HEK293 (cell line): Measurements from ENCODE around the gene WDR74.

Source experiments
- BCL11B ChIP-seq: fragments of 450-650 bp; formaldehyde crosslinking; IDR thresholded peaks from 2 replicates; pipeline ENCODE4 v1.5.1; 2016; ENCODE audit warnings: low read depth, missing biosample characterization, missing genetic modification characterization
- KLF1 ChIP-seq: fragments of 450-650 bp; formaldehyde crosslinking; IDR thresholded peaks from 2 replicates; pipeline ENCODE4 v1.5.1; 2016; ENCODE audit warnings: missing biosample characterization, missing genetic modification characterization
- KLF16 ChIP-seq: fragments of 450-650 bp; formaldehyde crosslinking; IDR thresholded peaks from 2 replicates; pipeline ENCODE4 v1.5.1; 2017; ENCODE audit warnings: missing biosample characterization, missing genetic modification characterization
- KLF7 ChIP-seq: fragments of 450-650 bp; formaldehyde crosslinking; IDR thresholded peaks from 2 replicates; pipeline ENCODE4 v1.5.1; 2016; ENCODE audit warnings: missing biosample characterization, missing genetic modification characterization, borderline replicate concordance
- PATZ1 ChIP-seq: fragments of 450-650 bp; formaldehyde crosslinking; IDR thresholded peaks from 2 replicates; pipeline ENCODE4 v1.5.1; 2016; ENCODE audit warnings: missing biosample characterization, missing genetic modification characterization
- PBX3 ChIP-seq: sonication (generic); formaldehyde crosslinking; IDR thresholded peaks from 2 replicates; pipeline ENCODE4 v1.8.1; 2022; ENCODE audit warnings: mild to moderate bottlenecking, moderate library complexity, missing genetic modification reagents
- REST ChIP-seq: fragments of 450-650 bp; formaldehyde crosslinking; IDR thresholded peaks from 2 replicates; pipeline ENCODE4 v1.5.1; 2016; ENCODE audit warnings: missing biosample characterization, missing genetic modification characterization
- SP2 ChIP-seq: fragments of 450-650 bp; formaldehyde crosslinking; IDR thresholded peaks from 2 replicates; pipeline ENCODE4 v1.5.1; 2016; ENCODE audit warnings: missing biosample characterization, missing genetic modification characterization
- TRIM28 ChIP-seq: IDR thresholded peaks from 2 replicates; pipeline ENCODE4 v1.6.1; 2011; ENCODE audit warnings: low read length, control low read depth, borderline replicate concordance
- TSHZ1 ChIP-seq: fragments of 450-650 bp; formaldehyde crosslinking; IDR thresholded peaks from 2 replicates; pipeline ENCODE4 v1.5.1; 2016; ENCODE audit warnings: missing biosample characterization, missing genetic modification characterization, borderline replicate concordance
- ZBTB10 ChIP-seq: fragments of 450-650 bp; formaldehyde crosslinking; IDR thresholded peaks from 2 replicates; pipeline ENCODE4 v1.5.1; 2016; ENCODE audit warnings: missing biosample characterization, missing genetic modification characterization
- ZBTB17 ChIP-seq: fragments of 450-650 bp; formaldehyde crosslinking; IDR thresholded peaks from 2 replicates; pipeline ENCODE4 v1.5.1; 2016; ENCODE audit warnings: missing biosample characterization, missing genetic modification characterization
- ZEB2 ChIP-seq: fragments of 450-650 bp; formaldehyde crosslinking; IDR thresholded peaks from 2 replicates; pipeline ENCODE4 v1.5.1; 2016; ENCODE audit warnings: missing biosample characterization, missing genetic modification characterization
- ZIC2 ChIP-seq: fragments of 450-650 bp; formaldehyde crosslinking; IDR thresholded peaks from 2 replicates; pipeline ENCODE4 v1.5.1; 2016; ENCODE audit warnings: missing biosample characterization, missing genetic modification characterization
- ZNF10 ChIP-seq: fragments of 450-650 bp; formaldehyde crosslinking; IDR thresholded peaks from 2 replicates; pipeline ENCODE4 v1.5.1; 2017; ENCODE audit warnings: missing biosample characterization, missing genetic modification characterization
- ZNF2 ChIP-seq: fragments of 450-650 bp; formaldehyde crosslinking; IDR thresholded peaks from 2 replicates; pipeline ENCODE4 v1.5.1; 2016; ENCODE audit warnings: missing biosample characterization, missing genetic modification characterization
- ZNF223 ChIP-seq: fragments of 450-650 bp; formaldehyde crosslinking; IDR thresholded peaks from 2 replicates; pipeline ENCODE4 v1.5.1; 2016; ENCODE audit warnings: missing biosample characterization, missing genetic modification characterization
- ZNF274 ChIP-seq, 2 experiments: fragments of 200-500 bp in 1 of 2; fragments of 450-650 bp in 1 of 2; sonication (Bioruptor generic) in 1 of 2; formaldehyde crosslinking in 1 of 2; IDR thresholded peaks; 2 replicates each; pipeline versions ENCODE4 v1.5.1 to v1.6.1; 2014 to 2016; ENCODE audit warnings: borderline replicate concordance in 1 of 2, inconsistent platforms in 1 of 2, low read length in 1 of 2, missing biosample characterization in 1 of 2, missing genetic modification characterization in 1 of 2
- ZNF366 ChIP-seq: fragments of 450-650 bp; formaldehyde crosslinking; conservative IDR thresholded peaks from 2 replicates; pipeline ENCODE4 v1.5.1; 2016; ENCODE audit warnings: missing biosample characterization, missing genetic modification characterization
- ZNF530 ChIP-seq: fragments of 450-650 bp; formaldehyde crosslinking; IDR thresholded peaks from 2 replicates; pipeline ENCODE4 v1.5.1; 2016; ENCODE audit warnings: low read depth, missing biosample characterization, missing genetic modification characterization
- ZNF571 ChIP-seq: fragments of 450-650 bp; formaldehyde crosslinking; IDR thresholded peaks from 2 replicates; pipeline ENCODE4 v1.5.0; 2017; ENCODE audit warnings: missing biosample characterization, missing genetic modification characterization
- ZNF624 ChIP-seq: fragments of 450-650 bp; formaldehyde crosslinking; IDR thresholded peaks from 2 replicates; pipeline ENCODE4 v1.5.1; 2017; ENCODE audit warnings: missing biosample characterization, missing genetic modification characterization
- ZNF830 ChIP-seq: fragments of 450-650 bp; IDR thresholded peaks from 2 replicates; pipeline ENCODE4 v1.5.0; 2018; ENCODE audit warnings: missing biosample characterization, missing genetic modification characterization, low read depth, mild to moderate bottlenecking, moderate library complexity

WDR74 gene

GRCh38 chr11:62880803-62881578 is 41.6 kb upstream of the WDR74 start, which contains the start of gene SLC3A2 (continued):
- TF ChIP-seq ZEB2 (tag by site-specific recombination) (peak; percentile 97), ZNF571 (tag by site-specific recombination) (no peak), ZNF830 (tag by site-specific recombination) (no peak), ZNF2 (peak; percentile 90; the same call in 1 of the 2 replicates), ZNF624 (tag by site-specific recombination) (0 out of 2 replicates have a peak, but pooled peaks have one; percentile 39), ZNF530 (no peak), KLF1 (peak; percentile 73), ZNF366 (tag by site-specific recombination) (peak; percentile 99), PBX3 (peak; percentile 86), ZBTB17 (peak; percentile 90), TSHZ1 (no peak; the same call in 1 of the 2 replicates), ZBTB10 (tag by site-specific recombination) (0 out of 2 replicates have a peak, but pooled peaks have one; percentile 35), KLF16 (tag by site-specific recombination) (peak; percentile 68), REST (0 out of 2 replicates have a peak, but pooled peaks have one; percentile 29), ZNF223 (0 out of 2 replicates have a peak, but pooled peaks have one; percentile 33), BCL11B (peak; percentile 78; the same call in 1 of the 2 replicates), PATZ1 (tag by site-specific recombination) (peak; percentile 96; the same call in 1 of the 2 replicates), SP2 (tag by site-specific recombination) (peak; percentile 92; the same call in 1 of the 2 replicates), ZNF274 (IDR thresholded peaks at IDR 0.05; ENCODE audit: low read length) (no peak), ZNF274 (tag by site-specific recombination; IDR thresholded peaks at IDR 0.05; ENCODE audit: borderline replicate concordance) (no peak), ZNF10 (peak; percentile 72), KLF7 (0 out of 2 replicates have a peak, but pooled peaks have one; percentile 37), ZIC2 (tag by site-specific recombination) (peak; percentile 22; the same call in 1 of the 2 replicates), TRIM28 (peak; percentile 74; the same call in 1 of the 2 replicates)
